HL-60/S4 treated with phorbol 12-myristate 13-acetate at 8.2 ng/mL for 4 days and 3 days (cell line): ENCODE measurements around the gene TRNT1.

Experiments
- in situ Hi-C: fragments of 300-500 bp; cut with MboI; formaldehyde crosslinking; loops from 2 replicates; pipeline ENCODE4 v1.15.0; 2022; ENCODE audit warnings: low sequenced_read_pairs

The TRNT1 gene

GRCh38 chr3:3177861-3178497 is 51.2 kb downstream of the TRNT1 start:
- in situ Hi-C loops = loop anchor here (25.0 kb wide), 1 partner anchor 1109 kb away; no protein-coding TSS in a partner anchor

DNA sequence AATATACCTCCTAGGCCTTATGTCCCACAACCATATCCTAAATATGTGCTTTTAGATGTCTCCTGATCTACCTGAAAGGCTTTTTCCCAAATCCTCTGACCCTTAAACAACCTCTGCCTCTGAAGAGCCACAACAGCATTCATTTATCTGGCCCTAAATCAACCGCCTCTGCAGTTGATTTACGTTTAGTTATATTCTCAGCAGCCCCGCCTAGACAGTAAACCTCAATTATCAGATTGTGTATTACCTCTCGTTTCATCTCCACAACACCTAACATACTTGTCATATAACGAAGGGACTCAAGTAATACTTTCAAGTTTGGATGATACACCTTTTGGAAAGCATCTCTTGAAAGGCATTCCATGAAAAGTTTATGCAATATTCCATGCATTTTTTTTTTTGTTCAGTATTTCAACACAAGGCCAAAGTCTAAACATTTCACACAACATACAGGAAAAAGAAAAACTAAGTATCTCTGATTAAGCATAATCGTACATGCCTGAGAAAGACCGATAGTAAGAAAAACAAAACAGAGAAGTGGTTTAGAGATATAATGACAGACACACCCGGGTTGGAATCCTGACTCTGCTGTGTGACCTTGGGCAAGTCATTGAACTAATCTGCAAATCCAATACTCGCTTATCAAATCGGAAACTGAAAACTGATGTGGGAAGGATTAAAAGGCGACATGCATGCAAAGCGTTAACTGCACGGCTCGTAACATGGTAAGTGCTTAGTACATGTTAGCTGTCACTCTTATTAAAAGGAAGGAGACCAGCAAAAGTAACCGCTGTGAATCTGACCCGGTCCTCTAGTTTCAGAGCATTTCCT is 52.0 kb downstream of the TRNT1 start:
- in situ Hi-C loops = loop anchor here (25.0 kb wide), 1 partner anchor 1109 kb away; no protein-coding TSS in a partner anchor

- in situ Hi-C loops = loop anchor here (25.0 kb wide), 1 partner anchor 1108 kb away; no protein-coding TSS in a partner anchor
Observed at GRCh38 chr3:3179407-3180094, 52.8 kb downstream of the TRNT1 start, which contains the start of gene CRBN. Gene CRBN, minus strand, starts transcription at chr3:3179691. Its CDS starts 4 bp downstream, at chr3:3179687.

DNA sequence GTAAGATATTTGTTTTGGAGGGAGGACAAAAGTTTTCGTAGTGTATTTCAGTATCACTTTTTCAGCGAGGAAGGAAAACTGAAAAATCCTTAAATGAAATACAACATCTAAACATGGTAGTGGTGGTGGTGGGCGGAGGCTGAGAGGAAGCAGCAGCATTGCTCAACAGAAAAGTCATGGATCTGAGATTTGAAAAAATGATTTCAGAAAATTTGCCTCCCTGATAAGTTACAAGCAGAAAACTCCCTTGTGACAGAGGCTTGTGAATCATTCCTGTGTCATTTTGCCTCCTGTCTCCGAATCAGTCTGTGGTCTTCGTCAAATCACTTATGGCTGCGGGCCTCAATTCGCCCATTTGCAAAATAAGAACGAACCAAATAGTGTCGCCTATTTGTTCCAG is 53.7 kb downstream of the TRNT1 start:
- in situ Hi-C loops = loop anchor here (25.0 kb wide), 1 partner anchor 1107 kb away; no protein-coding TSS in a partner anchor

DNA sequence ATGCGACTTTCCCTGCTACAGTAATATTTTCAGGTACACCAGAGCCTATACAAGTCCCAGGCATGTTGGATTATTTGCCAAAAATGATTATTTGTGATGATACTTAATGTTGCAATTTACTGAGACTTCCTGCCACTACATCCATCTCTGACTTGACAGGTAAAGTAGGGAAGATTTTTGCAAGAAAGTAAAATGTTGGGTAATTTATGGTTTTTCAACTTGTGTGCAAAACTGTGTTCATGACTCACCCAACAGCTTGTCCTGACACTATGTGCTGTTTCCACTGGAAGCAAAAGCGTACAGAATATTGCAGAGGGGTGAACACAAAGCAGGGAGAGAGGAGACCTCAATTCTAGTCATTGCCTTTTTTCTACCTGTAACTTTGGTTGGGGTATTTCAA is 58.1 kb downstream of the TRNT1 start:
- in situ Hi-C loops = loop anchor here (25.0 kb wide), 1 partner anchor 1102 kb away; no protein-coding TSS in a partner anchor

DNA sequence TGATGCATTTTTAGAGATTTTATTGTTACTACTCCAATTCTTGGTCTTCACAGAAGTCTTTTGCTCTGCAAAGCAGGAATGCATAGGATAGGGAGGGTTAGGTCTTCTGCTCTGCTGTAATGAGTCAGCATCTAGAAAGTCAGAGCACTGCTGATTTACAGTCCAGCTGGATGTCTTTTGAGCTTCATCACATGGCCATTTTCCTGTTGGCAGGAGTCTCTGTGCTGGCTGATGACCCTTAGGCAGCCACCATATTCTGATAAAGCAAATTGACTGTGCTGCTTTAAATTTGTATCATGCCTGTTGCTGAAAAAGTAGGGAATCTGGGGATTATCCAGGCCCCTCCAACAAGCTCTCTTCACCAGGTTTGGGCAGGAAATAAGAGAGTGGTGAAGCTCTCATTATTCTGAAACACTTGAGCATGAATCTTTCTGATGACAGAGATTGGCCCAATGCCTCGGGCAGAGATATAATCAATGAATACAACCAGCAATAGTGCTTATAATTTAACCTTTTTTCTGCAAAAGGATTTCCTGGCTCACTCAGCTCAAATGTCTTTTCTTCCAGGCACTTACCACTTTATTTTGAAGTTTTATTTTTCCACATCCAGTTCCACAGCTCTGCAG is 62.5 kb downstream of the TRNT1 start:
- in situ Hi-C loops = loop anchor here (25.0 kb wide), 1 partner anchor 1098 kb away; no protein-coding TSS in a partner anchor

GRCh38 chr3:3189961-3190360 is 63.2 kb downstream of the TRNT1 start:
- in situ Hi-C loops = loop anchor here (25.0 kb wide), 1 partner anchor 1097 kb away; no protein-coding TSS in a partner anchor

- in situ Hi-C loops = loop anchor here (25.0 kb wide), 1 partner anchor 1096 kb away; no protein-coding TSS in a partner anchor
Observed at GRCh38 chr3:3191675-3192285, 65.0 kb downstream of the TRNT1 start.

- in situ Hi-C loops = loop anchor here (25.0 kb wide), 1 partner anchor 1095 kb away; no protein-coding TSS in a partner anchor
Observed at GRCh38 chr3:3192286-3192675, 65.5 kb downstream of the TRNT1 start.

DNA sequence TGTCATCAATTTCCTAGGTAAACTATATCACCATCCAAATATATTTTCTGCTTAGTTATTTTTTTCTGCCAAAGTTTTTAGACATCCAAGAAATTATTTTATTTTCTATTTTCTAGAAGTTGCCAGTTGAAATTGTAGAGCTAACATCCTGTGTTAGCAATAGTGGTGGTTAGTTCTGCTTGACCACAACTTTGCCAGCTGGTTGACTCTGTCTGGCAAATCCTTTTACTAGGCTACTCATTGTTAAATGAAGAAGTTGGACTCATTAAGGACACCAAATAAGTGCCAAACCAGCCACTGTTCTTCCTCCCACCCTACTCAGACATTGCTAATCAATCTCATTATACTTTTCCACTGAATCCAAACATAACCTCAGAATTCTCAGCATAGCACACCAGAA is 68.1 kb downstream of the TRNT1 start:
- in situ Hi-C loops = loop anchor here (25.0 kb wide), 1 partner anchor 1092 kb away; no protein-coding TSS in a partner anchor

- in situ Hi-C loops = loop anchor here (25.0 kb wide), 1 partner anchor 1091 kb away; no protein-coding TSS in a partner anchor
Observed at GRCh38 chr3:3196148-3196861, 69.6 kb downstream of the TRNT1 start.
